GM12878 (cell line): ENCODE data around the gene STON1. TPM values are rescaled to one million over a fixed set of nuclear protein-coding genes. Genes with fewer than 3 reads are reported as not detected.

Experiments
- ATAC-seq: fragments of 200-7000 bp; cut with Tn5 transposase; 3 replicates; pipeline ENCODE4 v1.9.1; 2020; ENCODE audit warnings: mild to moderate bottlenecking, moderate library complexity
- BruUV-seq: library from RNA; stranded (reverse); fragments of 400-500 nt; replicated peaks from 2 replicates; lab custom pipeline; 2021; lab: Mats Ljungman, UMichigan
- CTCF ChIA-PET: fragments of 300-600 bp; sonication (Branson Sonifier 250); formaldehyde crosslinking; extraction: SDS; loops from one replicate; lab custom pipeline; 2021; ENCODE audit warnings: inconsistent platforms; lab: Yijun Ruan, JAX
- POLR2A ChIA-PET: fragments of 350-600 bp; formaldehyde crosslinking; extraction: SDS; loops from one replicate; lab custom pipeline; 2021; ENCODE audit warnings: inconsistent platforms; lab: Charles Lee
- RAD21 ChIA-PET: fragments of 300-600 bp; sonication (Branson Sonifier 250); formaldehyde crosslinking; loops from one replicate; lab custom pipeline; 2023; ENCODE audit warnings: antibody characterized with exemption; ENCODE audit not compliant: unreplicated experiment; lab: Charles Lee
- SMC1A ChIA-PET: fragments of 300-600 bp; sonication (Branson Sonifier 250); formaldehyde crosslinking; loops from one replicate; lab custom pipeline; 2023; ENCODE audit not compliant: unreplicated experiment, uncharacterized antibody; lab: Charles Lee
- DNase-seq: peaks from one replicate; pipeline ENCODE4 v3.0.0-alpha.2; 2011; ENCODE audit warnings: low read depth, low spot score
- FAIRE-seq: peaks from 3 replicates; lab custom pipeline; 2011; peaks lifted over from hg19 to GRCh38; lab: Jason Lieb, UNC
- H2AFZ ChIP-seq: 2 replicates; pipeline ENCODE4 v1.6.0; 2011; ENCODE audit warnings: low read depth, low read length, control low read depth; ENCODE audit not compliant: control insufficient read depth
- H3K27ac ChIP-seq: 2 replicates; pipeline ENCODE4 v1.5.1; 2011; ENCODE audit warnings: control low read depth; ENCODE audit not compliant: control insufficient read depth, insufficient read depth
- H3K27me3 ChIP-seq, 2 experiments: replicated peaks in 1 of 2; 2 replicates each; pipeline versions ENCODE4 v1.6.0 to v1.6.1; 2011; ENCODE audit warnings: low read length in 1 of 2; ENCODE audit not compliant: control insufficient read depth in 2 of 2, insufficient read depth in 2 of 2
- H3K36me3 ChIP-seq, 2 experiments: 2 replicates each; pipeline ENCODE4 v1.5.1; 2011; ENCODE audit warnings: low read length in 1 of 2; ENCODE audit not compliant: control insufficient read depth in 2 of 2, insufficient read depth in 2 of 2
- H3K4me1 ChIP-seq: 2 replicates; pipeline ENCODE4 v1.6.1; 2011; ENCODE audit warnings: mild to moderate bottlenecking, low read length, moderate library complexity, mixed read lengths; ENCODE audit not compliant: control insufficient read depth, insufficient read depth
- H3K4me2 ChIP-seq: 2 replicates; pipeline ENCODE4 v1.6.0; 2011; ENCODE audit warnings: control low read depth; ENCODE audit not compliant: control insufficient read depth, insufficient read depth
- H3K4me3 ChIP-seq: fragments of 200-600 bp; sonication (generic); 2 replicates; pipeline ENCODE4 v1.5.1; 2016
- H3K79me2 ChIP-seq: 2 replicates; pipeline ENCODE4 v1.6.0; 2011; ENCODE audit warnings: low read length; ENCODE audit not compliant: control insufficient read depth, insufficient read depth
- H3K9ac ChIP-seq: 2 replicates; pipeline ENCODE4 v1.8.0; 2011; ENCODE audit warnings: low read length, control low read depth, mixed read lengths; ENCODE audit not compliant: control insufficient read depth, insufficient read depth
- H3K9me3 ChIP-seq: replicated peaks from 3 replicates; pipeline ENCODE4 v1.5.1; 2011; ENCODE audit warnings: mild to moderate bottlenecking, low read length; ENCODE audit not compliant: control insufficient read depth, insufficient read depth
- H4K20me1 ChIP-seq: 2 replicates; pipeline ENCODE4 v1.6.0; 2011; ENCODE audit not compliant: control insufficient read depth, insufficient read depth
- BMI1 ChIP-seq: fragments of 450-650 bp; IDR thresholded peaks from 2 replicates; pipeline ENCODE4 v1.6.1; 2016; ENCODE audit warnings: mild to moderate bottlenecking, moderate library complexity, borderline replicate concordance
- MYC ChIP-seq: IDR thresholded peaks from 2 replicates; pipeline ENCODE4 v1.6.1; 2011; ENCODE audit warnings: mild to moderate bottlenecking, low read length, moderate library complexity, inconsistent platforms; ENCODE audit not compliant: insufficient read depth, insufficient replicate concordance, insufficient read length, severe bottlenecking
- NRF1 ChIP-seq: conservative IDR thresholded peaks from 2 replicates; pipeline ENCODE4 v1.6.1; 2011; ENCODE audit warnings: mild to moderate bottlenecking, low read depth, low read length, improper control_type of control experiment
- PAX8 ChIP-seq: fragments of 450-650 bp; IDR thresholded peaks from 2 replicates; pipeline ENCODE4 v1.6.1; 2017; ENCODE audit warnings: mild to moderate bottlenecking, moderate library complexity
- POU2F2 ChIP-seq: IDR thresholded peaks from 3 replicates; pipeline ENCODE4 v1.6.1; 2011; ENCODE audit warnings: low read depth, mild to moderate bottlenecking, low read length, borderline replicate concordance
- RBBP5 ChIP-seq: fragments of 200-600 bp; sonication (generic); conservative IDR thresholded peaks from 2 replicates; pipeline ENCODE4 v1.6.1; 2016
- SMAD1 ChIP-seq: fragments of 450-650 bp; IDR thresholded peaks from 2 replicates; pipeline ENCODE4 v1.6.1; 2018; ENCODE audit warnings: mild to moderate bottlenecking, low read depth; ENCODE audit not compliant: partially characterized antibody
- YY1 ChIP-seq: IDR thresholded peaks from 2 replicates; pipeline ENCODE4 v1.6.1; 2011; ENCODE audit warnings: low read depth, mild to moderate bottlenecking, low read length
- WGBS: methylation state at CpG from one replicate; pipeline ENCODE4 v1.1.6; 2016; ENCODE audit warnings: low lambda C conversion rate; ENCODE audit not compliant: insufficient replicate concordance, insufficient coverage; ENCODE audit errors: missing lambda C conversion rate; 5-methylcytosine and 5-hydroxymethylcytosine counted together
- in situ Hi-C: fragments of 300-500 bp; cut with MboI; formaldehyde crosslinking; loops from 9 replicates; pipeline ENCODE4 v1.14.3; 2018; ENCODE audit warnings: mixed read lengths
- intact Hi-C: fragments of 100-400 bp; cut with micrococcal nuclease; formaldehyde crosslinking; loops from one replicate; pipeline ENCODE4 v1.14.2; 2022; ENCODE audit not compliant: unreplicated experiment
- polyA plus RNA-seq, 11 experiments: library from polyadenylated mRNA; depleted of rRNA in 4 of 11; unstranded in 6 of 11; stranded (reverse) in 5 of 11; fragments of >200 nt; fragmentation: Nextera tagmentation in 4 of 11; fragmentation: Illumina TruSeq in 1 of 11; extraction: Ambion mirVana in 4 of 11; extraction: Trizol in 1 of 11; gene quantifications; 1 replicate in 1 of 11; 2 replicates in 10 of 11; pipeline versions ENCODE4 v1.2.1 to v1.2.3, GENCODE V29; 2011 to 2016; ENCODE audit warnings: inconsistent platforms in 2 of 11, missing spikeins in 2 of 11, low read depth in 1 of 11
- total RNA-seq, 4 experiments: library from RNA; depleted of rRNA in 3 of 4; stranded (reverse); fragments of >200 nt in 3 of 4; fragmentation: Illumina TruSeq in 1 of 4; extraction: Trizol in 1 of 4; gene quantifications; 2 replicates each; pipeline versions ENCODE4 v1.2.1 to v1.2.3, GENCODE V29; 2013 to 2021
- TF ChIP-seq, protein P1 (sequence below): fragments of 450-650 bp; formaldehyde crosslinking; IDR thresholded peaks from 2 replicates; pipeline ENCODE4 v1.4.0; 2022; ENCODE audit warnings: mild to moderate bottlenecking, moderate library complexity
- TF ChIP-seq, protein P2 (sequence below): IDR thresholded peaks from 2 replicates; pipeline ENCODE4 v1.6.1; 2011; ENCODE audit warnings: mild to moderate bottlenecking, low read depth, low read length, moderate library complexity; ENCODE audit not compliant: insufficient replicate concordance
- TF ChIP-seq, protein P3 (sequence below): fragments of 450-650 bp; IDR thresholded peaks from 2 replicates; pipeline ENCODE4 v1.6.1; 2017; ENCODE audit warnings: mild to moderate bottlenecking, low read depth, inconsistent platforms; ENCODE audit not compliant: poor library complexity, severe bottlenecking
- TF ChIP-seq, protein P4 (sequence below): fragments of 450-650 bp; IDR thresholded peaks from 2 replicates; pipeline ENCODE4 v1.6.1; 2017; ENCODE audit warnings: mild to moderate bottlenecking, moderate library complexity

STON1 gene
- total and polyA plus RNA-seq, 10 of the 15 experiments (the other 5 are each of a cell fraction or from before 2014, with no cell fraction given), result 0.11 to 0.90 (median 0.22) TPM; not detected in 2

DNA sequence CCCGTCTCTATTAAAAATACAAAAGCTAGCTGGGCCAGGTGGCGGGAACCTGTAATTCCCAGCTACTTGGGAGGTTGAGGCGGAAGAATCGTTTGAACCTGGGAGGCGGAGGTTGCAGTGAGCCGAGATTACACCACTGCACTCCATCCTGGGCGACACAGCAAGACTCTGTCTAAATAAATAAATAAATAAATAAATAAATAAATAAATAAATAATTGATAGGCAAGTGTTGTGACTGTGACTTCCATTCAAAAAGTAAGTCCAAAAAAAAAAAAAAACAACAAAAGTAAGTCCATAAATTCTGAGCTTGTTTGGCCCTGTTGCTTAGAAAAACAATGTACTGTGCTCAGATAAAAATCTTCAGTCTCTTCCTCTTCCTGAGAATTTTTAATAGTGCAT, 2.2 kb downstream of the STON1 start:
- H3K4me2 ChIP-seq, result no peak overlapping the region
- H3K9ac ChIP-seq, result no peak overlapping the region
- H3K79me2 ChIP-seq, result no peaks in the 10 kb centered on the region
- WGBS, result 94% methylated on average over 7 of the region's 7 CpGs
- H3K4me3 ChIP-seq, result no peak overlapping the region
- no peaks in the 10 kb centered on the region; the same call in 1 of the 2 replicates for H3K4me1 ChIP-seq
- H3K27ac ChIP-seq, result no peak overlapping the region
- H3K36me3 ChIP-seq, result no peaks in the 10 kb centered on the region
- intact Hi-C loops, result no loop called here
- DNase-seq, result no peak
- ChIA-PET RAD21 (interaction anchor here (1.2 kb wide), 1 partner anchor 10 kb away, joined by 3 read pairs; no protein-coding TSS in a partner anchor), SMC1A (interaction anchor here (1.7 kb wide), 1 partner anchor 12 kb away, joined by 4 read pairs; no protein-coding TSS in a partner anchor), POLR2A (interaction anchor here (0.6 kb wide), 1 partner anchor 40 kb away, joined by 3 read pairs; no protein-coding TSS in a partner anchor), CTCF (no interaction called here)
- BruUV-seq, result no TSS peak
- in situ Hi-C loops, result no loop called here
- no peak for ATAC-seq
- no peaks in the 10 kb centered on the region; a peak in 1 of 4 replicates for H3K27me3 ChIP-seq
- H4K20me1 ChIP-seq, result no peaks in the 10 kb centered on the region
- no peaks in the 10 kb centered on the region for H3K9me3 ChIP-seq
- no peak overlapping the region for H2AFZ ChIP-seq
- FAIRE-seq, result no peak
- TF ChIP-seq NRF1 (no peak), POU2F2 (no peak), YY1 (no peak), BMI1 (no peak), MYC (no peak), RBBP5 (no peak), PAX8 (no peak), SMAD1 (no peak)
- TF ChIP-seq, protein P1, sequence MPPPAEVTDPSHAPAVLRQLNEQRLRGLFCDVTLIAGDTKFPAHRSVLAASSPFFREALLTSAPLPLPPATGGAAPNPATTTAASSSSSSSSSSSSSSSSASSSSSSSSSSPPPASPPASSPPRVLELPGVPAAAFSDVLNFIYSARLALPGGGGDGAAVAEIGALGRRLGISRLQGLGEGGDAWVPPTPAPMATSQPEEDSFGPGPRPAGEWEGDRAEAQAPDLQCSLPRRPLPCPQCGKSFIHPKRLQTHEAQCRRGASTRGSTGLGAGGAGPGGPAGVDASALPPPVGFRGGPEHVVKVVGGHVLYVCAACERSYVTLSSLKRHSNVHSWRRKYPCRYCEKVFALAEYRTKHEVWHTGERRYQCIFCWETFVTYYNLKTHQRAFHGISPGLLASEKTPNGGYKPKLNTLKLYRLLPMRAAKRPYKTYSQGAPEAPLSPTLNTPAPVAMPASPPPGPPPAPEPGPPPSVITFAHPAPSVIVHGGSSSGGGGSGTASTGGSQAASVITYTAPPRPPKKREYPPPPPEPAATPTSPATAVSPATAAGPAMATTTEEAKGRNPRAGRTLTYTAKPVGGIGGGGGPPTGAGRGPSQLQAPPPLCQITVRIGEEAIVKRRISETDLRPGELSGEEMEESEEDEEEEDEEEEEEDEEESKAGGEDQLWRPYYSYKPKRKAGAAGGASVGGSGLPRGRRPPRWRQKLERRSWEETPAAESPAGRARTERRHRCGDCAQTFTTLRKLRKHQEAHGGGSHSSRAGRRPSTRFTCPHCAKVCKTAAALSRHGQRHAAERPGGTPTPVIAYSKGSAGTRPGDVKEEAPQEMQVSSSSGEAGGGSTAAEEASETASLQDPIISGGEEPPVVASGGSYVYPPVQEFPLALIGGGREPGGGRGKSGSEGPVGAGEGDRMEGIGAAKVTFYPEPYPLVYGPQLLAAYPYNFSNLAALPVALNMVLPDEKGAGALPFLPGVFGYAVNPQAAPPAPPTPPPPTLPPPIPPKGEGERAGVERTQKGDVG (CRISPR knock-in tag), result no peak
- TF ChIP-seq, protein P2, sequence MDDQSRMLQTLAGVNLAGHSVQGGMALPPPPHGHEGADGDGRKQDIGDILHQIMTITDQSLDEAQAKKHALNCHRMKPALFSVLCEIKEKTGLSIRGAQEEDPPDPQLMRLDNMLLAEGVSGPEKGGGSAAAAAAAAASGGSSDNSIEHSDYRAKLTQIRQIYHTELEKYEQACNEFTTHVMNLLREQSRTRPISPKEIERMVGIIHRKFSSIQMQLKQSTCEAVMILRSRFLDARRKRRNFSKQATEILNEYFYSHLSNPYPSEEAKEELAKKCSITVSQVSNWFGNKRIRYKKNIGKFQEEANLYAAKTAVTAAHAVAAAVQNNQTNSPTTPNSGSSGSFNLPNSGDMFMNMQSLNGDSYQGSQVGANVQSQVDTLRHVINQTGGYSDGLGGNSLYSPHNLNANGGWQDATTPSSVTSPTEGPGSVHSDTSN, result no peak
- TF ChIP-seq, protein P3, sequence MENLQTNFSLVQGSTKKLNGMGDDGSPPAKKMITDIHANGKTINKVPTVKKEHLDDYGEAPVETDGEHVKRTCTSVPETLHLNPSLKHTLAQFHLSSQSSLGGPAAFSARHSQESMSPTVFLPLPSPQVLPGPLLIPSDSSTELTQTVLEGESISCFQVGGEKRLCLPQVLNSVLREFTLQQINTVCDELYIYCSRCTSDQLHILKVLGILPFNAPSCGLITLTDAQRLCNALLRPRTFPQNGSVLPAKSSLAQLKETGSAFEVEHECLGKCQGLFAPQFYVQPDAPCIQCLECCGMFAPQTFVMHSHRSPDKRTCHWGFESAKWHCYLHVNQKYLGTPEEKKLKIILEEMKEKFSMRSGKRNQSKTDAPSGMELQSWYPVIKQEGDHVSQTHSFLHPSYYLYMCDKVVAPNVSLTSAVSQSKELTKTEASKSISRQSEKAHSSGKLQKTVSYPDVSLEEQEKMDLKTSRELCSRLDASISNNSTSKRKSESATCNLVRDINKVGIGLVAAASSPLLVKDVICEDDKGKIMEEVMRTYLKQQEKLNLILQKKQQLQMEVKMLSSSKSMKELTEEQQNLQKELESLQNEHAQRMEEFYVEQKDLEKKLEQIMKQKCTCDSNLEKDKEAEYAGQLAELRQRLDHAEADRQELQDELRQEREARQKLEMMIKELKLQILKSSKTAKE, result no peak
- TF ChIP-seq, protein P4, sequence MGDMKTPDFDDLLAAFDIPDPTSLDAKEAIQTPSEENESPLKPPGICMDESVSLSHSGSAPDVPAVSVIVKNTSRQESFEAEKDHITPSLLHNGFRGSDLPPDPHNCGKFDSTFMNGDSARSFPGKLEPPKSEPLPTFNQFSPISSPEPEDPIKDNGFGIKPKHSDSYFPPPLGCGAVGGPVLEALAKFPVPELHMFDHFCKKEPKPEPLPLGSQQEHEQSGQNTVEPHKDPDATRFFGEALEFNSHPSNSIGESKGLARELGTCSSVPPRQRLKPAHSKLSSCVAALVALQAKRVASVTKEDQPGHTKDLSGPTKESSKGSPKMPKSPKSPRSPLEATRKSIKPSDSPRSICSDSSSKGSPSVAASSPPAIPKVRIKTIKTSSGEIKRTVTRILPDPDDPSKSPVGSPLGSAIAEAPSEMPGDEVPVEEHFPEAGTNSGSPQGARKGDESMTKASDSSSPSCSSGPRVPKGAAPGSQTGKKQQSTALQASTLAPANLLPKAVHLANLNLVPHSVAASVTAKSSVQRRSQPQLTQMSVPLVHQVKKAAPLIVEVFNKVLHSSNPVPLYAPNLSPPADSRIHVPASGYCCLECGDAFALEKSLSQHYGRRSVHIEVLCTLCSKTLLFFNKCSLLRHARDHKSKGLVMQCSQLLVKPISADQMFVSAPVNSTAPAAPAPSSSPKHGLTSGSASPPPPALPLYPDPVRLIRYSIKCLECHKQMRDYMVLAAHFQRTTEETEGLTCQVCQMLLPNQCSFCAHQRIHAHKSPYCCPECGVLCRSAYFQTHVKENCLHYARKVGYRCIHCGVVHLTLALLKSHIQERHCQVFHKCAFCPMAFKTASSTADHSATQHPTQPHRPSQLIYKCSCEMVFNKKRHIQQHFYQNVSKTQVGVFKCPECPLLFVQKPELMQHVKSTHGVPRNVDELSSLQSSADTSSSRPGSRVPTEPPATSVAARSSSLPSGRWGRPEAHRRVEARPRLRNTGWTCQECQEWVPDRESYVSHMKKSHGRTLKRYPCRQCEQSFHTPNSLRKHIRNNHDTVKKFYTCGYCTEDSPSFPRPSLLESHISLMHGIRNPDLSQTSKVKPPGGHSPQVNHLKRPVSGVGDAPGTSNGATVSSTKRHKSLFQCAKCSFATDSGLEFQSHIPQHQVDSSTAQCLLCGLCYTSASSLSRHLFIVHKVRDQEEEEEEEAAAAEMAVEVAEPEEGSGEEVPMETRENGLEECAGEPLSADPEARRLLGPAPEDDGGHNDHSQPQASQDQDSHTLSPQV, result no peak
